PFSK-1 (cell line): ENCODE results near the gene GMDS.

Experiments
- FOXP2 ChIP-seq: optimal IDR thresholded peaks from 2 replicates; pipeline ENCODE3; 2011; ENCODE audit warnings: borderline replicate concordance, control low read depth, inconsistent platforms; ENCODE audit not compliant: insufficient read depth; ENCODE audit errors: extremely low read length, extremely low read depth
- POLR2AphosphoS5 ChIP-seq: IDR thresholded peaks from 2 replicates; pipeline ENCODE4 v1.6.1; 2012; ENCODE audit warnings: low read depth, mild to moderate bottlenecking, control low read depth, low read length, moderate library complexity
- REST ChIP-seq, 2 experiments: IDR thresholded peaks; 2 replicates each; pipeline versions ENCODE4 v1.6.1 to v1.8.0; 2011 to 2012; ENCODE audit warnings: low read depth in 2 of 2, low read length in 2 of 2, control low read depth in 1 of 2, inconsistent platforms in 1 of 2, mild to moderate bottlenecking in 1 of 2, moderate library complexity in 1 of 2; ENCODE audit not compliant: insufficient read depth in 1 of 2
- SIN3A ChIP-seq: IDR thresholded peaks from 2 replicates; pipeline ENCODE4 v1.6.1; 2012; ENCODE audit warnings: mild to moderate bottlenecking, low read length, moderate library complexity, borderline replicate concordance; ENCODE audit not compliant: insufficient read depth
- TAF1 ChIP-seq: IDR thresholded peaks from 2 replicates; pipeline ENCODE4 v1.6.1; 2012; ENCODE audit warnings: low read length, control low read depth, borderline replicate concordance; ENCODE audit not compliant: insufficient read depth

The GMDS gene

GRCh38 chr6:1832844-1833787 is 412.3 kb downstream of the GMDS start:
- TF ChIP-seq REST (IDR thresholded peaks at IDR 0.05; ENCODE audit: insufficient read depth in 1 of 2, low read depth in 2 of 2, low read length in 2 of 2) (no peak), TAF1 (no peak), SIN3A (no peak), FOXP2 (no peak), POLR2AphosphoS5 (no peak)

- no peak for TF ChIP-seq POLR2AphosphoS5
- no peak for TF ChIP-seq FOXP2
- no peak for TF ChIP-seq REST (IDR thresholded peaks at IDR 0.05; ENCODE audit: insufficient read depth in 1 of 2, low read depth in 2 of 2, low read length in 2 of 2)
- no peak for TF ChIP-seq TAF1
- TF ChIP-seq SIN3A: no peak
Measured at GRCh38 chr6:1832358-1832757, 413.0 kb downstream of the GMDS start.

- TF ChIP-seq FOXP2 (no peak), TAF1 (no peak), REST (IDR thresholded peaks at IDR 0.05; ENCODE audit: insufficient read depth in 1 of 2, low read depth in 2 of 2, low read length in 2 of 2) (no peak), POLR2AphosphoS5 (no peak), SIN3A (no peak)
Measured at GRCh38 chr6:1827984-1828793, 417.2 kb downstream of the GMDS start.

GRCh38 chr6:1825926-1826325 is 419.5 kb downstream of the GMDS start:
- TF ChIP-seq POLR2AphosphoS5 (no peak), TAF1 (no peak), FOXP2 (no peak), REST (IDR thresholded peaks at IDR 0.05; ENCODE audit: insufficient read depth in 1 of 2, low read depth in 2 of 2, low read length in 2 of 2) (no peak)
